ELR (cell line): ENCODE data around the gene MARCHF9.

Source experiments
- DNase-seq: peaks from one replicate; pipeline ENCODE4 v3.0.0-alpha.2; 2015; ENCODE audit warnings: low read depth

The MARCHF9 gene

DNA sequence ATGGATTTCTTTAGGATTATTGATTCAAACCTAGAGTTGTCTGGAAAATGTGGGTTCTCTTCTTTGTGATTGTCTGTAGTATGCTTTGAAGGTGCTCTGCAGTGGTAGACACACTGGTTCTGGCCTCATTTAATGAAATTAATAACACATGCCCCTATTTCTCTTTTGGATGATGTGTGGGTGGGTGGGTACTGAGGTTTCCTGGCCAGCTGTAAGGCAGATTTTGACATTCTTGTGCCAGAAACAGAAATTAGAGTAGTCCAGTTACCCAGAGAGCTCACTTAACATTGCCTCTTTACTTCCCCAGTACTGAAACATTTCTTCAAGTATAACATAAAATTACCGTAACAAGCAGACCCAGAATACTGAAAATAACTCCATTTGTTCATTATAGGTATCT, 42.1 kb downstream of the MARCHF9 start:
- no peak for DNase-seq

DNA sequence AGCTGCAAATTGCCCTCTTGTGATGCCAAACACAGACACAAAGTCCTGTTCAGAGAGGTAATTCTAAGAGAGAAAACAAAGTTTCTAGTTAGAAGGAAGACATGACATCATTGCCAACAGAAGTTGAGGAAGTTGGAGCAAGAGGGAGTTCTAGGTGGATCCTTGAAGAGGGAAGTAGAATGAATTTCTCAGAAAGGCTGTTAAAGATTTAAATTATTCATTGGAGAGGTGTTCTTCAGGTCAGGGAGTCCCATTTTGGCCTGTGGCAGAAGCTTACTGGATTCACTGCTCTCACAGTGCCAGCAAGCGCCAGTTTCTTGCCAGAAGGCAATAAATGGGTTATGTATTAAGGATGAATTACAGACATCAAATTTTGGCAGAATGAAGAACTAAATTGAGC, 43.0 kb downstream of the MARCHF9 start:
- no peak for DNase-seq

DNA sequence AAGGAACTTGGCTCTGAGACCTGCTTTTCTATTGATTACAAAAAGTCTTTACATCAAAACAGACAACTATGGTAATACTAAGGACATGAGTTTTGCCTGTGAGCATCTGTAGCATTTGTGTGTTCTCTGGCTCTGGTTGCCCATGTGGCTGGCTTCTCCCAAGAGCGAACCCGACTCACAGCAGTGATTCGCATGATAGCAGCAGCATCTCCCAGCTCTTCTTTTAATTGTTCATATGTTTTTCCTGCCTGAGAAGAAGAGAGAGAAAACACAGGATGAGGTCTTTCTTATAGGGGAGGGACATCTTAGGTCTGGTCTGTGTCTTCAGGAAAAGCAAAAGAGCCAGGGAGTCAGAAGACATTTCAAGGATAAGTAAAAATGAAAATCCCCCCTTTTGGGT, 46.1 kb downstream of the MARCHF9 start:
- DNase-seq: no peak

DNA sequence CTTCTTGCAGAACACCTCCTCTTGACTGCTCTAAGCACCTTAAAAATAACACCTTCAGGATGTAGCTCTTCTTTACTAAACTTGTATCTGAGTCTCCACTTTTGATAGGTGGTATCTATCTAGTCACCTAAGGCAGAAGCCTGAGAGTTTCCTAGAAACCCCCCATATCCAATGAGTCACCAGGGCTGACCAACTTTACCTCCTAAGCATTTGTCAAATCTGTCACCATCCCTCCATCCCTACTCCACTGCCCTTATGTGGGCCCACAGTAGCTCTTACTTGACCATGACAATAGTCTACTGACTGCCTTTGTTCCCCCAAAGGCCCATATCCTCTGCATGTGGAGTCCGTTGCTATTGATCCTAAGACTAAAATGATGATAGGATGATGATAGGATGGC, 47.7 kb downstream of the MARCHF9 start:
- DNase-seq: no peak

DNA sequence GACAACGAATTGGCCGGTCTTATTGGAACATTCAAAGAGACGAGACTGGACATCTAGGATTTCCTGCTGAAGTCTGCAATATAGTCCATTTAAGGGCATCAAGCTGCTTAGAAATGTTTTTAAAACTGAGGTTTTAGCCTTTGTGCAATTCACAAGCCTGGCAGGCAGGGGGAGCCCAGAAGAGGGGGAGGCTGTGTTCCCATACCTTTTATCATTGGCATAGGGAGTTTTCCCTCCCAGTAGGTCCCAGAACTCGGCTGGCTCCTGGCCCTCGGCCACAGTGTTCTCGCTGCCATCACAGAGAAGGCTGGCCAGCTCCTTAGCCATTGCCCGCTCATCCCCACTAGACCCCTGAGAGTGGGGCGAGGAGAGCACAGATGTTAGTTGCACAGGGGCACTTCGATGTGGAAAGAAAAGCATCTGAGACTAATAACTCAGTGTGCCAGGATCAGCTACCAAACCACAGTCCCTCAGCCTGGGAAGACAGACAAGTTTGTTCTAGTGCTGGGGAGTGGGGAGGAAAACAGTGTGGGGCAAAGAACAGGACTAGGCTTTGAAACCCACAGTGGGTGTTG, 48.5 kb downstream of the MARCHF9 start:
- peak; percentile 72 for DNase-seq

DNA sequence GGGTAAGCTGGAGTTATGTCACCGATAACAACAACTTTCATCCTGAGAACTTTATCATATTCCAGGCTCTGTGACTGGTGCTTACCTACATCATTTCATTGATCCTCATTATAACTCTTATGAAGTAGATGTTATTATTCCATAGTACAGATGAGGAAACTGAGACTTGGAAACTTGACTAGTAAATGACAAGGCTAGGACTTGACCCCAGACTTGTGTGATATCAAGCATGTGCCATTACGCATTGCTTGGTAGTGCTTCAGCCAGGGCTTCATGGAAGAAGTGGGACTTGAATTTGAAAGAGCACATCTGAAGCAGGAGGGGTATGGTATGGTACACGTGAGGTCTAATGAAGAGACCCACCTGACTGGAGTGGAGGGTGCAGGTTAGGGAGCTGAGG, 51.8 kb downstream of the MARCHF9 start:
- DNase-seq: no peak

DNA sequence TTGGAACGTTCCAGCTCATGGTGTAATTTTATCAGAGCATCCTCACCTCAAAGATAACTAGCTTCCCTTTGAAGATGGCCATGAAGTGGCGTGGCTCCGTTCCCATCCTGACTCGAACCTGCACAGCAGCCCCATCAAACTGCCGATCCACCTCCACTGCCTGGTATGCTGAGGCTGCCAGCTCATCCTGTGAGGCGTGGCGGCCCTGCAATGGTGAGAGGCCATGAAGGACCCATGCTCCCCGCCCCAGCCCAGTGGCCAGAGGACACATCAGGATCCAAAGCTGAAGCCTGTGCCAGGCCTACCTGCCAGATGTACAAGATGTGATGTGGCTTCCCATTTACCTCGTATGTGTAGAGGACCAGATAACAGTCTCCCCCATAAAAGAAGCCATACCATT, 52.4 kb downstream of the MARCHF9 start:
- DNase-seq: no peak

DNA sequence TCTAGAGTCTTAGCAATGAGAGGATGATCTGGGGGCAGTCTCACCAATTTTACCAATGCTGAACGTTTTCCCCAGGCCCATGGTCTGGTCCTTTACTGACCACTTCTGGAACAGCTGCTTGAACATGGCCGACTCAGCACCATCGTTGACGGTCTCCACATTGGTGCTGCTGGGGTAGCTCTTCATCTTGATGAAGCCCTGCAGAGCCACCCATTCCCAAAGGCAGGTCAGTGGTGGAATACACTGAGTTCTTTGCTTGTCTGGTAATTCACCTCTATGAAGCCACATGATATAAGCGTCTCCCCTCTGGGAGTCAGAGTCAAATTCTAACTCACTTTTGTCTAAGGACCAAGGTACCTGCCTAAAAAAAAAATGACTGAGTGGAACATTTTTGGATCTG, 53.4 kb downstream of the MARCHF9 start:
- DNase-seq: no peak

DNA sequence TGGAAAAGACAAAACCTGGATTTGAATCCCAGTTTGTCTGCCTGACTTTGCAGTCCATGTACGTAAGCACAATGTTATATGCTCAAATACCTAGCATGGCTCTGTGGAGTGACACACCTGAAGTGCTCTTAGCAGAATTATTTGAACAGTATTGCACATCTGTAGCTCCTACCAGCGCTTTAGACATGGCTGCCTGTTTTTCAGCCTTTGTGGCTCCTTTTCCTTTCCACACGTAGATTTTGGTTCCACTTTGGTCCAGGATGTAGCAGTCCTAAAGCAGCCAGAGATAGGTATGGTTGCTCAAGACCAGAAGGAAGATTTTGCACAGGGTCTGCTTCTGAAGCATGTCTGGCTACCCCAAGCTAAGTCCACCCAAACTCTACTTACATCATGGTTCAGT, 54.5 kb downstream of the MARCHF9 start:
- no peak for DNase-seq
